GM12872 (cell line): ENCODE measurements around the gene TSC22D3.
A peak's percentile ranks its signal among the peaks of the same experiment; 100 is the strongest.

Source experiments
- TF ChIP-seq, protein P1 (sequence below): IDR thresholded peaks from 3 replicates; pipeline ENCODE4 v1.5.1; 2011; ENCODE audit warnings: low read depth, mild to moderate bottlenecking, low read length, moderate library complexity; ENCODE audit not compliant: insufficient read depth

Gene TSC22D3

DNA sequence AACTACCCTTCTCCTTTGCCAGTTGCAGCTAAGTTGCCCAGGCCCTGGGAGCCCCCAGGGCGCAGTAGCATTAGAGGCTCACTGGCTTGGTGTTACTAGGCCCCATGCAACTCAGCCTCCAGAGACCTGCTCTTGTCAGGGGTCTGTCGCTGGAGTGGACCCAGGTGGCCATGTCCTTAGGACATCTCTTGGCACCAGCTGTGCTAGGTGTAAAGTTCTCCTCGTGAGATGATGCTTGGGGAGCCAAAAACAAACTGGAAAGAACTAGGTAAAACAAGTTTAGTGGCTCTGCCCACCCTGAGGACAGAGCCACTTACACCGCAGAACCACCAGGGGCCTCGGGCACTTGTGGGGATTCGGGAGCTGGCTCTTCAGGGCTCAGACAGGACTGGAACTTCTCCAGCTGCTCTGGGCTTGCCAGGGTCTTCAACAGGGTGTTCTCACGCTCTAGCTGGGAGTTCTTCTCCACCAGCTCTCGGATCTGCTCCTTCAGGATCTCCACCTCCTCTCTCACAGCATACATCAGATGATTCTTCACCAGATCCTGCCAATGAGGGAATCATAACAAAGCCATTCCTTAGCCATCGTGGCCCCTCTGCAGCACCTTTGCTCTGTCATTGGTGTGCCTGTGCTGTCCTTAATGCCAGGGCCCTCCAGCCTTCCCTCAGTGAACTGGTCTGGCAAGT is 61.2 kb downstream of the TSC22D3 start:
- TF ChIP-seq, protein P1, sequence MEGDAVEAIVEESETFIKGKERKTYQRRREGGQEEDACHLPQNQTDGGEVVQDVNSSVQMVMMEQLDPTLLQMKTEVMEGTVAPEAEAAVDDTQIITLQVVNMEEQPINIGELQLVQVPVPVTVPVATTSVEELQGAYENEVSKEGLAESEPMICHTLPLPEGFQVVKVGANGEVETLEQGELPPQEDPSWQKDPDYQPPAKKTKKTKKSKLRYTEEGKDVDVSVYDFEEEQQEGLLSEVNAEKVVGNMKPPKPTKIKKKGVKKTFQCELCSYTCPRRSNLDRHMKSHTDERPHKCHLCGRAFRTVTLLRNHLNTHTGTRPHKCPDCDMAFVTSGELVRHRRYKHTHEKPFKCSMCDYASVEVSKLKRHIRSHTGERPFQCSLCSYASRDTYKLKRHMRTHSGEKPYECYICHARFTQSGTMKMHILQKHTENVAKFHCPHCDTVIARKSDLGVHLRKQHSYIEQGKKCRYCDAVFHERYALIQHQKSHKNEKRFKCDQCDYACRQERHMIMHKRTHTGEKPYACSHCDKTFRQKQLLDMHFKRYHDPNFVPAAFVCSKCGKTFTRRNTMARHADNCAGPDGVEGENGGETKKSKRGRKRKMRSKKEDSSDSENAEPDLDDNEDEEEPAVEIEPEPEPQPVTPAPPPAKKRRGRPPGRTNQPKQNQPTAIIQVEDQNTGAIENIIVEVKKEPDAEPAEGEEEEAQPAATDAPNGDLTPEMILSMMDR, result peak; percentile 25; the same call in 1 of the 3 replicates

DNA sequence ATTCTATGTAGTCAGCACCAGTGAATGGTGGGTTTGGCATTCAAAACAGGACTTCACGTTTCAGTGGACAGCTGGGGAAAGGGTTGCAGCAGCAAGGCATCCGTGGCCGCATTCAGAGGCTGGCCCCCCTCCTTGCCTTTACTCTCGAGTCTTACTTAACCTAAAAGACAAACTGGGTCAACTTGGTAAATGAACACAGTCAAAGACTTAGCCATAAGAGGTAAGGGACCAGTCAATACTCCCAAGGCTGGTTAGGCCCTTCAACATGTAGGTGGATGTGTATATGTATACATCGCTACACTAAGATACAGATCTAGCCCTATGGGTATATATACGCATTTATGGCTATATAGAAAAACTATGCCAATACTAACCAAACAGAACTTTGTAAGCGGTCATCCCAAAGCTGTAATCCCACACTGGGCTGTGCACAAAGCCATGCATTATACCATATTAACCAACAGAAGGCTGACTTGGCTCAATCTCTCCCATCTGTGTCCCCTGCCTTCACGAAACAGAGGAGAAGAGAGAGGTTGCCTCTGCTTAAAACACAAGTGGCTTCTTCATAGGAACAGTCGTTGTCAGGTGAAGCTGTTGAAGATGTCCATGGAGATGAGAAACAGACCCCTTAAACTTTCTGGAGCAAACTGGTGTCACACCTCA is 61.9 kb downstream of the TSC22D3 start:
- TF ChIP-seq, protein P1, result no peak

- TF ChIP-seq, protein P1, result no peak
These were observed 62.4 kb downstream of the TSC22D3 start for GRCh38 chrX:107713203-107713542.

GRCh38 chrX:107712231-107713202 is 63.1 kb downstream of the TSC22D3 start:
- TF ChIP-seq, protein P1, result no peak

DNA sequence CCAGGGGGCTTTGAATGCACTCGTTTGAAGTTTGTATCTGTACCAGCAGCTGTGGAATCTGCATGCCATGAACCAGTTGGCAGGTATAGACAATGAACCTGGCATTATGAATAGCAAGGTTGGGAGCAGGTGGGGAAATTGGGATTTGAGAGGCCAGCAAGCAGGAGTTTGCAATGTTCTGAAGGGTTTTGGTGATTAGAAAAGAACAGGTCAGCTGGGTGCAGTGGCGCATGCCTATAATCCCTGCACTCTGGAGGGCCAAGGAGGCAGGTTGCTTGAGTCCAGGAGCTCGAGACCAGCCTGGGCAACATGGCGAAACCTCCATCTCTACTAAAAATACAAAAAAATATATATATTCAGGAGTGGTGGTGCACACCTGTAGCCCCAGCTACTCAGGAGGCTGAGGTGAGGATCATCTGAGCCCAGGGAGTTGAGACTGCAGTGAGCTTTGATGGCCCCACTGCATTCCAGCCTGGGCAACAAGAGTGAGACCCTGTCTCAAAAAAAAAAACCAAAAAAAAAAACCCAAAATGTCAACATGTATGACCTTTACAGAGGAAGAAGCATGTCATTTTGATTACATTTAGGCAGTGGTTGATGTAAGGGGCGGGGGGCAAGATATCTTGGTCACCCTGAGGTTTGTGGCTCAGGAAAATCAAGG is 63.9 kb downstream of the TSC22D3 start:
- TF ChIP-seq, protein P1, result no peak

DNA sequence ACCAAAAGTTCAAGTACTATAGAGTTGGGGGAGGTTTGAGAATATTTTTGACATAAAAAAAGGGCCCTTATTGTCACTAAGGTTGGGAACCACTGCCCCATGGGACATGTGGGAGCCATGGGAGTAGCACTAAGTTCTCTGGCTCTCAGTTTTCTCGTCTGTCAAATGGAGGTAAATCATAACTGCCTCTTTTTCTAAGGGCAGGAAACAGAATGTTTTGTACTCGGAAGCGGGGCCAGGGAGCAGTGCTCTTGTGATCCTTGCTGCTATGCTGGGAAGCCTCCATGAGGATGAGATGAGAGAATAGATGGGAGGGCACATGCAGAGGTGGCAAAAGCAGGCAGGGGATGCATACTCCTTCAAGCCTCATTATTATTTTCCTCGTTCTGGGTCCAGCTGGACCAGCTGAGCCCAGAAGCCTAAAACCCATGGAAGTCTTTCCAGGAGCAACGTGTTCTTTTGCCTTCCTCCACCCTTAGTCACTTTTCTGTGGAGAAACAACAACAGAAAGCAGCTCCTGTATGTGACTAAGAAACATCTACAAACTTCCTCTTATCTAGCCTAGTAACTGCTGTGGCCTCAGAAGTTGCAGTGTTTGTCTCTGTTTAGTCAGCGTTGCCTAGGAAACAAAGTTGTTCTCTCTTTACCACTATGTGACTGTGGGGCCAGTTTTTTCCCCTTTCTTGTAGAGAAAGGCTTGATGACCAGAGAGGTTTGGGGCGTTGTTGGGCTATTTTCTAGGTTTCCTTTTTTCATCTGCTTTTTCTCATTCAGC is 64.8 kb downstream of the TSC22D3 start:
- TF ChIP-seq, protein P1, result no peak
